Measurements from ENCODE around the gene RNF150.

The RNF150 gene

GRCh38 chr4:141021397-141022110 lies 111.7 kb downstream of the RNF150 start:
- DNase-seq, result no peak

GRCh38 chr4:141020801-141021261 lies 112.4 kb downstream of the RNF150 start:
- no peak for DNase-seq

GRCh38 chr4:141019768-141020167 lies 113.5 kb downstream of the RNF150 start:
- no peak for DNase-seq

- DNase-seq, result no peak
Measured at GRCh38 chr4:141016117-141016798, 117.0 kb downstream of the RNF150 start.

GRCh38 chr4:141013899-141014298 lies 119.4 kb downstream of the RNF150 start:
- no peak for DNase-seq

GRCh38 chr4:141011901-141012315 lies 121.4 kb downstream of the RNF150 start:
- DNase-seq, result no peak

GRCh38 chr4:141009931-141010330 lies 123.3 kb downstream of the RNF150 start:
- peak; percentile 60 for DNase-seq

- no peak for DNase-seq
Measured at GRCh38 chr4:141009129-141009528, 124.1 kb downstream of the RNF150 start.

GRCh38 chr4:141006242-141006802 lies 126.9 kb downstream of the RNF150 start:
- no peak for DNase-seq

GRCh38 chr4:141004823-141005222 lies 128.4 kb downstream of the RNF150 start:
- no peak for DNase-seq

- no peak for DNase-seq
Measured at GRCh38 chr4:141003193-141003592, 130.1 kb downstream of the RNF150 start.

- DNase-seq, result no peak
Measured at GRCh38 chr4:141002323-141002805, 130.9 kb downstream of the RNF150 start.

GRCh38 chr4:140996766-140997165 lies 136.5 kb downstream of the RNF150 start:
- DNase-seq, result no peak

GRCh38 chr4:140995058-140995457 lies 138.2 kb downstream of the RNF150 start:
- DNase-seq, result no peak

- no peak for DNase-seq
Measured at GRCh38 chr4:140994015-140994414, 139.3 kb downstream of the RNF150 start.

- no peak for DNase-seq
Measured at GRCh38 chr4:140993370-140993769, 139.9 kb downstream of the RNF150 start.

- DNase-seq, result no peak
Measured at GRCh38 chr4:140989944-140990343, 143.3 kb downstream of the RNF150 start.

GRCh38 chr4:140986045-140986444 lies 147.2 kb downstream of the RNF150 start:
- no peak for DNase-seq

GRCh38 chr4:140982613-140983340 lies 150.5 kb downstream of the RNF150 start:
- no peak for DNase-seq

GRCh38 chr4:140980426-140981200 lies 152.7 kb downstream of the RNF150 start:
- no peak for DNase-seq

GRCh38 chr4:140976768-140977167 lies 156.5 kb downstream of the RNF150 start:
- DNase-seq, result no peak

GRCh38 chr4:140971077-140971792 lies 162.0 kb downstream of the RNF150 start:
- DNase-seq, result no peak
